ENCODE measurements around the gene DUSP7.

GRCh38 chr3:52034212-52034611 lies 22.2 kb downstream of the DUSP7 start:
- TF ChIP-seq POLR2AphosphoS5 (IDR thresholded peaks at IDR 0.05; ENCODE audit: low read depth, low read length) = no peak
- no peak for TF ChIP-seq REST (IDR thresholded peaks at IDR 0.05; ENCODE audit: insufficient read depth in 1 of 2, low read depth in 2 of 2, low read length in 2 of 2)
- TF ChIP-seq SIN3A (IDR thresholded peaks at IDR 0.05; ENCODE audit: borderline replicate concordance, insufficient read depth, low read length) = no peak
